AG09319 (cell line): ENCODE data around the gene TNFRSF19.
"Not testable (repeated sequence)": the region's sequence is repeated elsewhere in the genome, so short reads cannot be mapped to it uniquely, and the experiment has no call there.

ENCODE experiments used
- DNase-seq: peaks from one replicate; pipeline ENCODE4 v3.0.0-alpha.2; 2010; ENCODE audit warnings: low read depth; ENCODE audit errors: extremely low read depth
- TF ChIP-seq, protein P1 (sequence below): IDR thresholded peaks from 2 replicates; pipeline ENCODE4 v1.5.1; 2011; ENCODE audit warnings: low read depth, mild to moderate bottlenecking, inconsistent platforms, low read length, moderate library complexity

Gene TNFRSF19

DNA sequence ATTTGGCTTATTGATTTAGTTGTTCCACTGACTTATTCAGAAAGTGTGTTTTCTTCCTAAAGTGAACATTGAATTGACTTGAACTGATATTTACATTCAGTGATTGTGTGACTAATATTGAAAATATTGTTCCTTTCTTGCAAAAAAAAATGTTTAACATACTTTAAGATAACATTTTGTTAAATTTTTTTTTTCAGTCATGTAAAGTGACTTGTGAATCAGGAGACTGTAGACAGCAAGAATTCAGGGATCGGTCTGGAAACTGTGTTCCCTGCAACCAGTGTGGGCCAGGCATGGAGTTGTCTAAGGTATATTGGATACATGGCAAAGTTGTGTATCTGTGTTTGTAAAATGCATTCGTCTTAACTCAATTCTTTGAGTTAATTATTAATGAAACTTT lies 22.9 kb downstream of the TNFRSF19 start:
- DNase-seq: no peak
- TF ChIP-seq, protein P1, sequence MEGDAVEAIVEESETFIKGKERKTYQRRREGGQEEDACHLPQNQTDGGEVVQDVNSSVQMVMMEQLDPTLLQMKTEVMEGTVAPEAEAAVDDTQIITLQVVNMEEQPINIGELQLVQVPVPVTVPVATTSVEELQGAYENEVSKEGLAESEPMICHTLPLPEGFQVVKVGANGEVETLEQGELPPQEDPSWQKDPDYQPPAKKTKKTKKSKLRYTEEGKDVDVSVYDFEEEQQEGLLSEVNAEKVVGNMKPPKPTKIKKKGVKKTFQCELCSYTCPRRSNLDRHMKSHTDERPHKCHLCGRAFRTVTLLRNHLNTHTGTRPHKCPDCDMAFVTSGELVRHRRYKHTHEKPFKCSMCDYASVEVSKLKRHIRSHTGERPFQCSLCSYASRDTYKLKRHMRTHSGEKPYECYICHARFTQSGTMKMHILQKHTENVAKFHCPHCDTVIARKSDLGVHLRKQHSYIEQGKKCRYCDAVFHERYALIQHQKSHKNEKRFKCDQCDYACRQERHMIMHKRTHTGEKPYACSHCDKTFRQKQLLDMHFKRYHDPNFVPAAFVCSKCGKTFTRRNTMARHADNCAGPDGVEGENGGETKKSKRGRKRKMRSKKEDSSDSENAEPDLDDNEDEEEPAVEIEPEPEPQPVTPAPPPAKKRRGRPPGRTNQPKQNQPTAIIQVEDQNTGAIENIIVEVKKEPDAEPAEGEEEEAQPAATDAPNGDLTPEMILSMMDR: no peak

DNA sequence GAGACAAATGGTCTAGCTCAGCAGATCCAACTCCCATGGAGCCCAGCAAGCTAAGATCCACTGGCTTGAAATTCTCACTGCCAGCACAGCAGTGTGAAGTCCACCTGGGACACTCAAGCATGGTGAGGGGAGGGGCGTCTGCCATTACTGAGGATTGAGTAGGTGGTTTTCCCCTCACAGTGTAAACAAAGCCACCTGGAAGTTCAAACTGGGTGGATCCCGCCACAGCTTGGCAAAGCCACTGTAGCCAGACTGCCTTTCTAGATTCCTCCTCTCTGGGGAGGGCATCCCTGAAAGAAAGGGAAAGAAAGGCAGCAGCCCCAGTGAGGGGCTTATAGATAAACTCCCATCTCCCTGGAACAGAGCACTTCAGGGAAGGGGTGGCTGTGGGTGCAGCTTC lies 24.1 kb downstream of the TNFRSF19 start:
- not testable (repeated sequence) for DNase-seq

DNA sequence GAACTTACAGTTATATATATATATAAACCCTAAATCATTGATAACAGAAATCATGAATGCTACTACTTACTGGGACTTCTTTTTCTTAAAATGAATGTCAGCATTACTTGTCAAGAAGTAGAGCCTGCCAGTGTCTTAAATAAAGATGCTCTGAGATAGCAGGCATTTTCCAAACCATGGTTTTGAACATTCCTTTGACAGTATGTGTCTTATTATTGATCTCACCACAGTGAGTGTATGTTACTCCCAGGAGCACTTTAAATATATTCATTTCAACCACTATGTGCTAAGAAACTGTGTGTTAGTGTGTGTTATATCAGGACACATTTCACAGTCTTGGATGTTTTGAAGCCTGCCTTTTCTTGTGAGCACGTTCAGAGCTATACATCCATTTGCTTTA lies 28.2 kb downstream of the TNFRSF19 start:
- TF ChIP-seq, protein P1: no peak
- no peak for DNase-seq

DNA sequence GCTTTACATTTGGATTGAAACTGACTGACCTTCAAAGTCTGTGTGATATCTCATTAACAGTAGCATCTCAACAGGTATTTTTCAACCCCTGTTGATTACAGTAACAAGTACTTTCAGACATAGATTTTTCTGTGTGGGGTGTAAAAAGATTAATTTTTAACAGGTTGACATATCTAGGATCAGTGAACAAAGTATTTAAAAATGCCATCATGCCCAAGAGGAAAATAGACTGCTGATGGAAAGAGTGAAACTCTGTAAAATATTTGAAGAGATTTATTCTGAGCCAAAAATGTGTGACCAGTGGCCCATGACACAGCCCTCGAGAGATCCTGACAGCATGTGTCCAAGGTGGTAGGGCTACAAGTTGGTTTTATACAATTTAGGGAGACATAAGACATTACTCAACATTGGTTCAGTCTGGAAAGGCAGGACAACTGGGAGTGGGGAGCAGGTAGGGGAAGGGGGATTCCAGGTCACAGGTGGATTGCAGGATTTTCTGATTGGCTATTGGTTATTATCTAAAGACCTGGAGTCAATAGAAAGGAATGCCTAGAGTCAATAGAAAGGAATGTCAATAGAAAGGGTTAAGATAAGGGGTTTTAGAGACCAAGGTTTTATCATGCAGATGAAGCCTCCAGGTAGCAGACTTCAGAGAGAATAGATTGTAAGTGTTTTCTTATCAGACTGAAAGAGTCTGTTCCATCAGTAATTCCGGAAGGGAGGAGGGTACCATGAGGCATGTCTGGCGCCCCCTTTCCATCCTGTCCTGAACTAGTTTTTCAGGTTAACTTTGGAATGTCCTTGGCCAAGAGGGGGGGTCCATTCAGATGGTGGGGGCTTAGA lies 29.1 kb downstream of the TNFRSF19 start:
- DNase-seq: no peak
- TF ChIP-seq, protein P1: no peak

DNA sequence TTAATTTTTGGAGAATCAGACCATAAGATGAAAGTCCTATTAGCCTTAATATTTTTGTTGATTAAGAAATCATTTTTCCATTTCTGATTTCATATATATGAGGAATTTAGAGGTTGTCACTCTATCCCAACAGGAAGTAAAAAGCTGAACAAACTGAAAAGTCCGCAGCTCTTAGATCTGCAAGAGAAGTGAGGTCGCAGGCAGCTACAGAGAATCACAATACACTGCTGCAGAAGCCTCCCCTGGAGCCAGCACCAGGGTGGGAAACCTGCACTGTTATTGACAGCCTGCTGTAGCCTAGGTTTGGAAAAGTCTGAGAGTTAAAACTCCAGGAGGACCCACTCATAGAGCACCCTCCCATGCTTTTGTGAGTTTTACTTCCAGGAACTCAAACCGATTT lies 29.9 kb downstream of the TNFRSF19 start:
- TF ChIP-seq, protein P1: no peak
- DNase-seq: no peak

DNA sequence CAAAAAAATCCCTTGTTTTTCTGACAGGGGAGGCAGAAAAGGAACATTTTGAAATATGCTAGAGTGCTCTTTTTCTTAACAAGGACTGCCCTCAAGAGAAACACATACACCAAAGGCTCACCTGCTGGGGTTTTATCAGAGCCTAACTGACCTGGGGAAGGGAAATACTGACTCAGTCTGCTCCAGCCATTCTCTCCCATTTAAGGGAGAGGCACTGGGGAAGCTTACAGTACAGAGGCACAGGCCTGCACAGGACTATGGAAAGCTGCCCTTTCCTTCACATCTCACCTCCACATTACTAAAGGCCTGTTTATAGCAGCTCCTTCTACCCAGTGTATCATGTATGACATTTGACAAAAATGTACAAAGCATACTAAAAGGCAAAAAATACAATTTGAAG lies 30.3 kb downstream of the TNFRSF19 start:
- TF ChIP-seq, protein P1: no peak
- no peak for DNase-seq

DNA sequence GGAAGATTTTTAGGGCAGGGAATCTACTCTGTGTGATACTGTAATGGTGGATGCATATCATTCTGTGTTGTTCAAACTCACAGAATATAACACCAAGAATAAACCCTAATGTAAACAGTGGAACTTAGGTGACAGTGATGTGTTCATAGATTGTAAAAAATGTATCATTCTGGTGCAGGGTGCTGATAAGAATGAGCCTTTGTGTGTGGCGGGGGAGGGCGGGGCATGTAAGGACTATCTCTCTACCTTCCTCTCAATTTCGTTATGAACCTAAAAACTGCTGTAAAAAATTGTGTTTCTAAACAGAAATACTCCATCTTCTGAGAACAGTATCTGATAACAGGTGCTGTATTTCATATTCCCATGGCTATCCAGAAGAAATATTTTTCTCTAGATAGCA lies 35.6 kb downstream of the TNFRSF19 start:
- DNase-seq: no peak

More for the DNA sequence above, 35.6 kb downstream of the TNFRSF19 start:
- TF ChIP-seq, protein P1: no peak
